Prostate gland (tissue), 2 donors: ENCODE data around the gene PDXDC1.

Experiments
- POLR2A ChIP-seq: fragments of 450-650 bp; IDR thresholded peaks from one replicate; pipeline ENCODE4 v1.6.1; 2016; ENCODE audit warnings: antibody characterized with exemption, mild to moderate bottlenecking
- POLR2AphosphoS5 ChIP-seq: sonication (generic); formaldehyde crosslinking; IDR thresholded peaks from one replicate; pipeline ENCODE4 v1.6.1; 2017; ENCODE audit warnings: antibody characterized with exemption
- TF ChIP-seq, protein P1 (sequence below), 4 experiments: fragments of 200-600 bp in 2 of 4; fragments of 450-650 bp in 2 of 4; sonication (generic) in 2 of 4; IDR thresholded peaks; 1 replicate in 3 of 4; 2 replicates in 1 of 4; pipeline ENCODE4 v1.5.1; 2016 to 2019; ENCODE audit warnings: antibody characterized with exemption in 4 of 4, mild to moderate bottlenecking in 2 of 4, moderate library complexity in 2 of 4

DNA sequence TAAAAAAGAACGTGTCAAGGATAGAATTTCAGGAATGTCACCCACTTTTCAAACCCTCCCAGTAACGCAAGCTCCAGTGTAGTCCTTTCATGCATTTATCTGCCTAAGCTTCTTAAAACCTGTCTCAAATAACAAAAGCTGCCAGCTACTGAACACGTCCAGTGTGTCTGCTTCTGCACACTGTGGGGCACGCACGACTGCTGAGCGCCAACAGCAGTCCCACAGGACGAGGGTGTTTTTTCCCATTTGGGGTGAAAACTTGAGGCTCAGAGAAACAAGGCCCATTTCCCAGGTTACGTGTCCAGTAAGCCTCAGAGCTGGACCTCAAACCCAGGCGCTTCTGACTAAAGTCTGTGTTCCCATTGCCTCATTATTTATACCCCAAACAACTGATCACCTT, 63.9 kb downstream of the PDXDC1 start:
- TF ChIP-seq, protein P1, sequence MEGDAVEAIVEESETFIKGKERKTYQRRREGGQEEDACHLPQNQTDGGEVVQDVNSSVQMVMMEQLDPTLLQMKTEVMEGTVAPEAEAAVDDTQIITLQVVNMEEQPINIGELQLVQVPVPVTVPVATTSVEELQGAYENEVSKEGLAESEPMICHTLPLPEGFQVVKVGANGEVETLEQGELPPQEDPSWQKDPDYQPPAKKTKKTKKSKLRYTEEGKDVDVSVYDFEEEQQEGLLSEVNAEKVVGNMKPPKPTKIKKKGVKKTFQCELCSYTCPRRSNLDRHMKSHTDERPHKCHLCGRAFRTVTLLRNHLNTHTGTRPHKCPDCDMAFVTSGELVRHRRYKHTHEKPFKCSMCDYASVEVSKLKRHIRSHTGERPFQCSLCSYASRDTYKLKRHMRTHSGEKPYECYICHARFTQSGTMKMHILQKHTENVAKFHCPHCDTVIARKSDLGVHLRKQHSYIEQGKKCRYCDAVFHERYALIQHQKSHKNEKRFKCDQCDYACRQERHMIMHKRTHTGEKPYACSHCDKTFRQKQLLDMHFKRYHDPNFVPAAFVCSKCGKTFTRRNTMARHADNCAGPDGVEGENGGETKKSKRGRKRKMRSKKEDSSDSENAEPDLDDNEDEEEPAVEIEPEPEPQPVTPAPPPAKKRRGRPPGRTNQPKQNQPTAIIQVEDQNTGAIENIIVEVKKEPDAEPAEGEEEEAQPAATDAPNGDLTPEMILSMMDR (IDR thresholded peaks at IDR 0.05): no peak
- no peak for TF ChIP-seq POLR2A
- TF ChIP-seq POLR2AphosphoS5: no peak
